ENCODE measurements around the gene PYM1. TPM values are rescaled to one million over a fixed set of nuclear protein-coding genes. Genes with fewer than 3 reads are reported as not detected.
"Not testable (repeated sequence)": the region's sequence is repeated elsewhere in the genome, so short reads cannot be mapped to it uniquely, and the experiment has no call there.

The PYM1 gene
- total RNA-seq, 4 donors from 2014 or later = 8.2 to 26.8 (median 21.9) TPM

DNA sequence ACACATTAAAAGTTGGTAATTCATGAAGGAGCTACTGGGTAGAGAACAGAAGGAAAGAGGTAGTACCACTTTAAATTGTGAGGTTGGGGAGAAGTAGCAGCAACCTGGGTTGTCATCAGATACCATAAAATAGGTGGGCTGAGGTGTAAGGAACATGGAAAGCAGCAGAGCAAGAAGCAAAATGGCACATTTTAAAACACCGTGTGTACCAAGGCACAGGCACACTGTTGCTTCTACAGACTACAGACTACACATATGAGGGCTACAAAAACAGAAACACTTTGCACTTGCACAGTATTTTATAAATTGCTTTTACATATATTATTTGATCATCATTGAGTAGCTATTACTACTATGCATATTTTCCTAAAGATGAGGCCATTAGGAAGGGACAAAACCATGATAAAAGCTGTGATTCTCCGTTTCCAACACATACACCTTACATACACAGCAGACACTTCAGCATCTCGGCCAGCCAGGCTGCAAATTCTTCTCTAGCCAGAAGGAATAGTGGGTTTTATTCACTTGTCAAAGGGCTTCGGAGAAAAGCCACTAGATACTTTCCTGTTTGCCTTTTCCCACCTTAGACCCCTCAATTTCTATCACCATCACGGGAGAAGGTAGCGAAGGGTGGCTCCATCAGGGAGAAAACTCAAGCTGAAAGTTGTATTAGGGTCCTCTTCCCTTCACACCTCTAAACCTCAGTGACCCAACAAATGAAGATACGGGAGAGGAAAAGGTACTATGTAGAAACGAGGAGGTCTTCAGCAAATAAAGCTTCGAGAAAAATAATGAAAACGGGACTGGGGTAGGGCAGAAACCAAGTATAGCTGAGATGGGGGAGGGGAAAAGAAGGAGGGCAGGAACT is 1.6 kb downstream of the PYM1 start:
- DNase-seq = no peak
- TF ChIP-seq, protein P1, sequence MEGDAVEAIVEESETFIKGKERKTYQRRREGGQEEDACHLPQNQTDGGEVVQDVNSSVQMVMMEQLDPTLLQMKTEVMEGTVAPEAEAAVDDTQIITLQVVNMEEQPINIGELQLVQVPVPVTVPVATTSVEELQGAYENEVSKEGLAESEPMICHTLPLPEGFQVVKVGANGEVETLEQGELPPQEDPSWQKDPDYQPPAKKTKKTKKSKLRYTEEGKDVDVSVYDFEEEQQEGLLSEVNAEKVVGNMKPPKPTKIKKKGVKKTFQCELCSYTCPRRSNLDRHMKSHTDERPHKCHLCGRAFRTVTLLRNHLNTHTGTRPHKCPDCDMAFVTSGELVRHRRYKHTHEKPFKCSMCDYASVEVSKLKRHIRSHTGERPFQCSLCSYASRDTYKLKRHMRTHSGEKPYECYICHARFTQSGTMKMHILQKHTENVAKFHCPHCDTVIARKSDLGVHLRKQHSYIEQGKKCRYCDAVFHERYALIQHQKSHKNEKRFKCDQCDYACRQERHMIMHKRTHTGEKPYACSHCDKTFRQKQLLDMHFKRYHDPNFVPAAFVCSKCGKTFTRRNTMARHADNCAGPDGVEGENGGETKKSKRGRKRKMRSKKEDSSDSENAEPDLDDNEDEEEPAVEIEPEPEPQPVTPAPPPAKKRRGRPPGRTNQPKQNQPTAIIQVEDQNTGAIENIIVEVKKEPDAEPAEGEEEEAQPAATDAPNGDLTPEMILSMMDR (IDR thresholded peaks at IDR 0.05) = no peak
- no peak for TF ChIP-seq POLR2A (IDR thresholded peaks at IDR 0.05)
- peak overlapping the region; percentile 62 to 80 for H3K4me3 ChIP-seq
- peak overlapping the region; percentile 91 to 95 for H3K27ac ChIP-seq
- H3K27me3 ChIP-seq = no peaks in the 10 kb centered on the region
- intact Hi-C loops (cut with DNase I; ENCODE audit: low total_unique reads) = no loop called here
- H3K9me3 ChIP-seq = no peaks in the 10 kb centered on the region
- no peaks in the 10 kb centered on the region for H3K36me3 ChIP-seq
- H3K4me1 ChIP-seq = peaks cover 3 to 9% of the 10 kb centered on the region in 2 donors

DNA sequence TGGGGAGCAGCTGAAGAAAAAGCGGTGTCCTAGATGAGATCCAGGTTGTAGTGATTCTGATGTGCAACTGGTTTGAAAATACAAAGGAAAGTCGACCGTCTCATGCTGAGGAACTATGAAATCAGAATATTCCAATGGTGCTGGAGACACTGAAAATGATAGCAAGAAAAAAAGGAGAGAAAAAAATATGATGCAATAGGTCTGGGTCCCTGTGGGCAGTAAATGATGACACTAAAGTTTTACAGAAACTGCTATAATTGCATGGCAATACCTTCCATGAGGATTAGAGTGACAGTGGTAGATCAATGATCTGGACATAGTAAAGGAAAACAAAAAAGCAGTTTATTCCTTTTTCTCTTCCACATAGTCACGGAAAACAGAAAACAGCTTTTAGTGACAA is 2.3 kb downstream of the PYM1 start:
- Histone ChIP-seq H3K27ac (no peak overlapping the region), H3K9me3 (no peaks in the 10 kb centered on the region), H3K4me1 (peaks cover 3 to 9% of the 10 kb centered on the region in 2 donors), H3K27me3 (no peaks in the 10 kb centered on the region), H3K36me3 (no peaks in the 10 kb centered on the region), H3K4me3 (no peak overlapping the region)
- DNase-seq = no peak
- TF ChIP-seq, protein P1 (IDR thresholded peaks at IDR 0.05) = no peak
- TF ChIP-seq POLR2A (IDR thresholded peaks at IDR 0.05) = no peak
- intact Hi-C loops (cut with DNase I; ENCODE audit: low total_unique reads) = no loop called here

DNA sequence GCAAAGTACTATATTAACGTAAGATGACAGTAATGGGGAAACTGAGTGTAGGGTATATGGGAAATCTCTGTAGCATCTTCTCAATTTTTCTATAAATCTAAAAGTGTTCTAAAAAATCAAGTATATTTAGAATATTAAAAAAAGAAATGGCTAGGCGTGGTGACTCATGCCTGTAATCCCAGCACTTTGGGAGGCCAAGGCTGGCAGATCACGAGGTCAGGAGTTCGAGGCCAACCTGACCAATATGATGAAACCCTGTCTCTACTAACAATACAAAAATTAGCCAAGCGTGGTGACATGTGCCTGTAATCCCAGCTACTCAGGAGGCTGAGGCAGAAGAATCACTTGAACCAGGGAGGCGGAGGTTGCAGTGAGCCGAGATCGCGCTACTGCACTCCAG is 4.0 kb downstream of the PYM1 start:
- H3K36me3 ChIP-seq; intact Hi-C loops (cut with DNase I; ENCODE audit: low total_unique reads); H3K4me3 ChIP-seq; H3K4me1 ChIP-seq; H3K27ac ChIP-seq; H3K9me3 ChIP-seq; DNase-seq; H3K27me3 ChIP-seq: not testable (repeated sequence)

DNA sequence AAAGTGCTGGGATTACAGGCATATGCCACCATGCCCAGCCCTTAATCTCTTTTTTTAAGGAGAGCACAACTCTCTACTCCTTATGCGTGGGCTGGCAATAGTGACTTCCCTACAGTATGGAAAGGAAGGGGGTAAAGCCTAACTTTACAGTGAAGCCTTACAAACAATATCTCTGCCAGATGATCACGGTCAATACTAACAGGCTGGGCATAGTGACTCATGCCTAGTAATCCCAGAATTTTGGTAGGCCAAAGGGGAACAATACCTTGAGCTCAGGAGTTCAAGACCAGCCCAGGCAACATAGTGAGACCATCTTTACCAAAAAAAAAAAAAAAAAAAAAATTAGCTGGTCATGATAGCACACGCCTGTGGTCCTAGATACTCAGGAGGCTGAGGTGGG is 5.6 kb downstream of the PYM1 start:
- H3K27ac ChIP-seq = no peak overlapping the region
- H3K36me3 ChIP-seq = no peaks in the 10 kb centered on the region
- no peak for DNase-seq
- intact Hi-C loops (cut with DNase I; ENCODE audit: low total_unique reads) = no loop called here
- H3K27me3 ChIP-seq = no peaks in the 10 kb centered on the region
- H3K9me3 ChIP-seq = no peaks in the 10 kb centered on the region
- H3K4me1 ChIP-seq = peaks cover 0 to 9% of the 10 kb centered on the region in 2 donors
- no peak overlapping the region for H3K4me3 ChIP-seq
- TF ChIP-seq, protein P1 (IDR thresholded peaks at IDR 0.05) = no peak
- no peak for TF ChIP-seq POLR2A (IDR thresholded peaks at IDR 0.05)

DNA sequence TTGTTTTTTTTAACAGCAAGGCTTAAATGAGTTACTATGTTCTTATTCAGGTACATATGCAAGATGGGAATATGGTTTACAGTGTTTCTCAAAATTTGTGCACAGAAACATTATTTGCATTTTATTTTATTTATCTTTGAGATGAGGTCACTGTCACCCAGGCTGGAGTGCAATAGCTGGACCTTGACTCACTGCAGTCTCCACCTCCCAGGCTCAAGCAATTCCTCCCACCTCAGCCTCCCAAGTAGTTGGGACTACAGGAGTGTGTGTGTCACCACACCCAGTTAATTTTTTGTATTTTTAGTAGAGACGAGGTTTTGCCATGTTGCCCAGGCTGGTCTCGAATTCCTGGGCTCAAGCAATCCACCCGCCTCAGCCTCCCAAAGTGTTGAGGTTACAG is 8.7 kb downstream of the PYM1 start:
- H3K27ac ChIP-seq; H3K4me1 ChIP-seq; DNase-seq; intact Hi-C loops (cut with DNase I; ENCODE audit: low total_unique reads); H3K36me3 ChIP-seq; H3K9me3 ChIP-seq; H3K27me3 ChIP-seq; H3K4me3 ChIP-seq: not testable (repeated sequence)

DNA sequence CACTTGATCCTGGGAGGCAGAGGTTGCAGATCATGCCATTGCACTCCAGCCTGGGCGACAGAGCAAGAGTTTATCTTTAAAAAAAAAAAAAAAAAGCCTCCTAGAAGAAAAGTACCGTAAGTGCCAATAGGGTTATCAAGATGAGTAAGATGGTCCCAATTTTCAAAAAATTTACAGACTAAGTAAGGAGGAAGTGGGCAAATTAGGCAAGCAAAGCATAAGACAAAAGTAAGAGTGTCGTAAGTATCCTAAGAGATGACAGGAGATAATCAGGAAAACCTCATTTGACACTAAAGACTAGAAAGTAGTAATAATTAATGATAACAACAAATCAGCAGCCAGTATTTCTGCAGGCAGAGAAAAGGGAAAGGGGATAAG is 12.2 kb downstream of the PYM1 start:
- Histone ChIP-seq H3K36me3 (no peaks in the 10 kb centered on the region), H3K4me3 (no peak overlapping the region), H3K9me3 (no peaks in the 10 kb centered on the region), H3K27ac (no peak overlapping the region), H3K4me1 (no peaks in the 10 kb centered on the region), H3K27me3 (no peaks in the 10 kb centered on the region)
- TF ChIP-seq POLR2A (IDR thresholded peaks at IDR 0.05) = no peak
- TF ChIP-seq, protein P1 (IDR thresholded peaks at IDR 0.05) = no peak
- no peak for DNase-seq
- intact Hi-C loops (cut with DNase I; ENCODE audit: low total_unique reads) = no loop called here
